ENCODE data around the gene CDK14.
"Not testable (repeated sequence)": the region's sequence is repeated elsewhere in the genome, so short reads cannot be mapped to it uniquely, and the experiment has no call there.

The CDK14 gene

GRCh38 chr7:91164506-91164905 is 568.4 kb downstream of the CDK14 start:
- H3K9ac ChIP-seq (ENCODE audit: low read depth, low read length): no peak overlapping the region
- H3K4me1 ChIP-seq (ENCODE audit: insufficient read depth, low read length): peaks cover 5% of the 10 kb centered on the region; the same call in 1 of the 2 replicates
- no peaks in the 10 kb centered on the region for H3K9me3 ChIP-seq (ENCODE audit: control insufficient read depth, insufficient read depth, low read length)

GRCh38 chr7:91165006-91165845 is 569.1 kb downstream of the CDK14 start:
- no peak overlapping the region for H3K9ac ChIP-seq (ENCODE audit: low read depth, low read length)
- H3K36me3 ChIP-seq (ENCODE audit: insufficient read depth, low read length): no peaks in the 10 kb centered on the region
- no peaks in the 10 kb centered on the region for H3K9me3 ChIP-seq (ENCODE audit: control insufficient read depth, insufficient read depth, low read length)
- peaks cover 10% of the 10 kb centered on the region; the same call in 1 of the 2 replicates for H3K4me1 ChIP-seq (ENCODE audit: insufficient read depth, low read length)

More at GRCh38 chr7:91164506-91164905, 568.4 kb downstream of the CDK14 start:
- no peaks in the 10 kb centered on the region for H3K36me3 ChIP-seq (ENCODE audit: insufficient read depth, low read length)

- Histone ChIP-seq H3K36me3 (ENCODE audit: insufficient read depth, low read length) (no peaks in the 10 kb centered on the region), H3K9ac (ENCODE audit: low read depth, low read length) (no peak overlapping the region), H3K9me3 (ENCODE audit: control insufficient read depth, insufficient read depth, low read length) (no peaks in the 10 kb centered on the region), H3K4me1 (ENCODE audit: insufficient read depth, low read length) (peaks cover 10% of the 10 kb centered on the region; the same call in 1 of the 2 replicates)
These were observed 569.7 kb downstream of the CDK14 start for GRCh38 chr7:91165846-91166230.

GRCh38 chr7:91168871-91169829 is 573.0 kb downstream of the CDK14 start:
- peaks cover 10% of the 10 kb centered on the region; the same call in 1 of the 2 replicates for H3K4me1 ChIP-seq (ENCODE audit: insufficient read depth, low read length)
- H3K9ac ChIP-seq (ENCODE audit: low read depth, low read length): no peak overlapping the region
- H3K36me3 ChIP-seq (ENCODE audit: insufficient read depth, low read length): no peaks in the 10 kb centered on the region
- H3K9me3 ChIP-seq (ENCODE audit: control insufficient read depth, insufficient read depth, low read length): no peaks in the 10 kb centered on the region

GRCh38 chr7:91169830-91170191 is 573.7 kb downstream of the CDK14 start:
- Histone ChIP-seq H3K4me1 (ENCODE audit: insufficient read depth, low read length) (peaks cover 10% of the 10 kb centered on the region; the same call in 1 of the 2 replicates), H3K36me3 (ENCODE audit: insufficient read depth, low read length) (no peaks in the 10 kb centered on the region), H3K9ac (ENCODE audit: low read depth, low read length) (no peak overlapping the region), H3K9me3 (ENCODE audit: control insufficient read depth, insufficient read depth, low read length) (no peaks in the 10 kb centered on the region)

GRCh38 chr7:91173265-91173664 is 577.1 kb downstream of the CDK14 start:
- not testable (repeated sequence) for H3K36me3 ChIP-seq (ENCODE audit: insufficient read depth, low read length); H3K9me3 ChIP-seq (ENCODE audit: control insufficient read depth, insufficient read depth, low read length); H3K9ac ChIP-seq (ENCODE audit: low read depth, low read length)
- H3K4me1 ChIP-seq (ENCODE audit: insufficient read depth, low read length): peaks cover 10% of the 10 kb centered on the region; the same call in 1 of the 2 replicates

GRCh38 chr7:91180746-91181145 is 584.6 kb downstream of the CDK14 start:
- Histone ChIP-seq H3K36me3 (ENCODE audit: insufficient read depth, low read length) (no peaks in the 10 kb centered on the region), H3K9me3 (ENCODE audit: control insufficient read depth, insufficient read depth, low read length) (no peaks in the 10 kb centered on the region), H3K4me1 (ENCODE audit: insufficient read depth, low read length) (no peaks in the 10 kb centered on the region), H3K9ac (ENCODE audit: low read depth, low read length) (no peak overlapping the region)

- no peaks in the 10 kb centered on the region for H3K9me3 ChIP-seq (ENCODE audit: control insufficient read depth, insufficient read depth, low read length)
- H3K36me3 ChIP-seq (ENCODE audit: insufficient read depth, low read length): no peaks in the 10 kb centered on the region
- no peak overlapping the region for H3K9ac ChIP-seq (ENCODE audit: low read depth, low read length)
- no peaks in the 10 kb centered on the region for H3K4me1 ChIP-seq (ENCODE audit: insufficient read depth, low read length)
These were observed 585.8 kb downstream of the CDK14 start for GRCh38 chr7:91181949-91182348.

GRCh38 chr7:91182819-91183764 is 587.0 kb downstream of the CDK14 start:
- Histone ChIP-seq H3K9ac (ENCODE audit: low read depth, low read length) (no peak overlapping the region), H3K9me3 (ENCODE audit: control insufficient read depth, insufficient read depth, low read length) (no peaks in the 10 kb centered on the region), H3K4me1 (ENCODE audit: insufficient read depth, low read length) (no peaks in the 10 kb centered on the region), H3K36me3 (ENCODE audit: insufficient read depth, low read length) (no peaks in the 10 kb centered on the region)

- Histone ChIP-seq H3K4me1 (ENCODE audit: insufficient read depth, low read length) (no peaks in the 10 kb centered on the region), H3K9me3 (ENCODE audit: control insufficient read depth, insufficient read depth, low read length) (no peaks in the 10 kb centered on the region), H3K9ac (ENCODE audit: low read depth, low read length) (no peak overlapping the region), H3K36me3 (ENCODE audit: insufficient read depth, low read length) (no peaks in the 10 kb centered on the region)
These were observed 589.6 kb downstream of the CDK14 start for GRCh38 chr7:91185771-91186170.

GRCh38 chr7:91187061-91187460 is 590.9 kb downstream of the CDK14 start:
- Histone ChIP-seq H3K9ac (ENCODE audit: low read depth, low read length) (no peak overlapping the region), H3K4me1 (ENCODE audit: insufficient read depth, low read length) (no peaks in the 10 kb centered on the region), H3K36me3 (ENCODE audit: insufficient read depth, low read length) (no peaks in the 10 kb centered on the region), H3K9me3 (ENCODE audit: control insufficient read depth, insufficient read depth, low read length) (no peaks in the 10 kb centered on the region)

- Histone ChIP-seq H3K4me1 (ENCODE audit: insufficient read depth, low read length) (no peaks in the 10 kb centered on the region), H3K36me3 (ENCODE audit: insufficient read depth, low read length) (no peaks in the 10 kb centered on the region), H3K9me3 (ENCODE audit: control insufficient read depth, insufficient read depth, low read length) (no peaks in the 10 kb centered on the region), H3K9ac (ENCODE audit: low read depth, low read length) (no peak overlapping the region)
These were observed 595.6 kb downstream of the CDK14 start for GRCh38 chr7:91191771-91192170.

GRCh38 chr7:91193141-91193540 is 597.0 kb downstream of the CDK14 start:
- Histone ChIP-seq H3K4me1 (ENCODE audit: insufficient read depth, low read length) (no peaks in the 10 kb centered on the region), H3K36me3 (ENCODE audit: insufficient read depth, low read length) (no peaks in the 10 kb centered on the region), H3K9ac (ENCODE audit: low read depth, low read length) (no peak overlapping the region), H3K9me3 (ENCODE audit: control insufficient read depth, insufficient read depth, low read length) (no peaks in the 10 kb centered on the region)

GRCh38 chr7:91194841-91195240 is 598.7 kb downstream of the CDK14 start:
- H3K9me3 ChIP-seq (ENCODE audit: control insufficient read depth, insufficient read depth, low read length): no peaks in the 10 kb centered on the region
- H3K36me3 ChIP-seq (ENCODE audit: insufficient read depth, low read length): no peaks in the 10 kb centered on the region
- H3K9ac ChIP-seq (ENCODE audit: low read depth, low read length): no peak overlapping the region
- H3K4me1 ChIP-seq (ENCODE audit: insufficient read depth, low read length): no peaks in the 10 kb centered on the region

Measured in ES-I3 (cell line).